ENCODE measurements around the gene SCP2. TPM values are rescaled to one million over a fixed set of nuclear protein-coding genes. Genes with fewer than 3 reads are reported as not detected.
"Not testable (repeated sequence)": the region's sequence is repeated elsewhere in the genome, so short reads cannot be mapped to it uniquely, and the experiment has no call there.

The SCP2 gene
- total RNA-seq, 1 donor from 2014 or later: 130 TPM

DNA sequence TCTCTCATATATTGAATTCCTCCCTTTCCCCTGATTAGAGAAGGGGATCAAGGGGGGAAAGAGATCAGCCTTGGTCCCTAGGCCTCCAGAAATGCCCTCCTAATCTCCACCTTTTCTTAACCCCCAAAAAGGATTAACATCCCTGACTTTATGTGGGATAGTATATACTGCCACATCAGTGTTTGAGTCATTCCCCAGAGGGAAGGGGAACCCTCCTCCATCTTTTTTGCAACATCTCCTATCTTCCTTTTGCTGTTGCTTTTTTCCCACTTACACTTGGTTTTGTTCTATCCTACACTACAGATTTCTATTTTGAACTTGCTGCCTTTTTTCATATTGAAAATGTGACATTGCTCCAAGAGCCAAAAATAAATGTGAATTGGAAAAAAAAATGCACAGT is 69.6 kb downstream of the SCP2 start:
- Histone ChIP-seq H3K36me3 (peaks cover 26% of the 10 kb centered on the region), H3K4me1 (no peaks in the 10 kb centered on the region), H3K27ac (replicated peaks) (no peak overlapping the region), H3K4me3 (no peak overlapping the region), H3K27me3 (ENCODE audit: low read depth) (no peaks in the 10 kb centered on the region), H3K9me3 (replicated peaks) (no peaks in the 10 kb centered on the region)
- intact Hi-C loops (cut with micrococcal nuclease): no loop called here
- no peak for TF ChIP-seq CTCF (IDR thresholded peaks at IDR 0.05; ENCODE audit: borderline replicate concordance)
- no peak for DNase-seq

DNA sequence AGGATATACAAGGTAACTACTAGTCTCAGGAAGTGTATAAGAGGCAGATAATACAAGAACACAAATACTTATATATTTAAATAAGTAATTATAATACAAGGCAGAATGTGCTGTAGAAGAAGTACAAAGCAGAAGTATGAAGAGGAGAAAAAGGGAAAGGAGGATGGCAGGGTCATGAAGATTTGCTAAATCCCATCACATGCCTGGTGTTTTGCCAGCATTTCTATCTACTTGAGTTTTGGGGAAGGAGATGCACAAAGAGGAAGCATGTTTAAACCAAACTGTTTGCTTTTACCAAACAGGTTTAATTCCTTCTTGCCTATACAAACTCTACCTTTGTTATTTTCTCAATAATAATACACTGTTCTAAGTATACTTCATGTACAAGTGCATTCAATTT is 74.1 kb downstream of the SCP2 start:
- DNase-seq: no peak
- Histone ChIP-seq H3K36me3 (peaks cover 21% of the 10 kb centered on the region), H3K4me1 (no peaks in the 10 kb centered on the region), H3K9me3 (replicated peaks) (no peaks in the 10 kb centered on the region), H3K4me3 (no peak overlapping the region), H3K27me3 (ENCODE audit: low read depth) (no peaks in the 10 kb centered on the region), H3K27ac (replicated peaks) (no peak overlapping the region)
- intact Hi-C loops (cut with micrococcal nuclease): no loop called here
- no peak for TF ChIP-seq CTCF (IDR thresholded peaks at IDR 0.05; ENCODE audit: borderline replicate concordance)

DNA sequence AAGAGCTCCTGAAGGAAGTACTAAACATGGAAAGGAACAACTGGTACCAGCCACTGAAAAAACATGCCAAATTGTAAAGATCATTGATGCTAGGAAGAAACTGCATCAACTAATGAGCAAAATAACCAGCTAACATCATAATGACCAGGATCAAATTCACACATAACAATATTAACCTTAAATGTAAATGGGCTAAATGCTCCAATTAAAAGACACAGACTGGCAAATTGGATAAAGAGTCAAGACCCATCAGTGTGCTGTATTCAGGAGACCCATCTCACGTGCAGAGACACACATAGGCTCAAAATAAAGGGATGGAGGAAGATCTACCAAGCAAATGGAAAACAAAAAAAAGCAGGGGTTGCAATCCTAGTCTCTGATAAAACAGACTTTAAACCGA is 79.5 kb downstream of the SCP2 start:
- H3K36me3 ChIP-seq: peaks cover 20% of the 10 kb centered on the region
- H3K4me1 ChIP-seq; intact Hi-C loops (cut with micrococcal nuclease); H3K9me3 ChIP-seq (replicated peaks); H3K4me3 ChIP-seq; H3K27me3 ChIP-seq (ENCODE audit: low read depth); DNase-seq; H3K27ac ChIP-seq (replicated peaks): not testable (repeated sequence)

DNA sequence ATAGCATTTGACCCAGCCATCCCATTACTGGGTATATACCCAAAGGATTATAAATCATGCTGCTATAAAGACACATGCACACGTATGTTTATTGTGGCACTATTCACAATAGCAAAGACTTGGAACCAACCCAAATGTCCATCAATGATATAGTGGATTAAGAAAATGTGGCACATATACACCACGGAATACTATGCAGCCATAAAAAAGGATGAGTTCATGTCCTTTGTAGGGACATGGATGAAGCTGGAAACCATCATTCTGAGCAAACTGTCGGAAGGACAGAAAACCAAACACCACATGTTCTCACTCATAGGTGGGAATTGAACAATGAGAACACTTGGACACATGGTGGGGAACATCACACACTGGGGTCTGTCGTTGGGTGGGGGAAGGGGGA is 83.2 kb downstream of the SCP2 start:
- H3K27ac ChIP-seq (replicated peaks); DNase-seq; H3K27me3 ChIP-seq (ENCODE audit: low read depth); intact Hi-C loops (cut with micrococcal nuclease); H3K9me3 ChIP-seq (replicated peaks); H3K4me3 ChIP-seq; H3K36me3 ChIP-seq: not testable (repeated sequence)
- H3K4me1 ChIP-seq: peaks cover 15% of the 10 kb centered on the region

DNA sequence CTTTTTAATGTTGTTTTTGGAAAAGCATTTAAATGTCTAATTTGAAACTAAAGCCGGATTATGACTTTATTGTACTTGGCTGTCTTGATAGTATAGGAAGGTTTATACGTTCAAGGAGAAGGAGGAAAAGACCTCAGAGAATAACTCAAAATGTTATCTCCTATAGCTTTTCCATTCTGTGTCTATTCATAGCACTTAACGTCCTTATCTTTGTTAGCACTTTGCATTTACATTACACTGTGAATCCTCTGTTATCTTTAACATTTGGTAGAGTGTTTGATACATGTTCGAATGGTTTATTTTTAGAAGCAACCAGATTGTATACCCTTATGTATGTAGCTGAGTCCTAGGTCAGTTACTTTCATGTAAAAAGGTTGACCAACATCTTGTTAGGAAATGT is 84.1 kb downstream of the SCP2 start:
- Histone ChIP-seq H3K4me3 (no peak overlapping the region), H3K27me3 (ENCODE audit: low read depth) (no peaks in the 10 kb centered on the region), H3K27ac (replicated peaks) (no peak overlapping the region), H3K4me1 (peaks cover 24% of the 10 kb centered on the region), H3K9me3 (replicated peaks) (no peaks in the 10 kb centered on the region), H3K36me3 (no peaks in the 10 kb centered on the region)
- no peak for TF ChIP-seq CTCF (IDR thresholded peaks at IDR 0.05; ENCODE audit: borderline replicate concordance)
- no peak for DNase-seq
- intact Hi-C loops (cut with micrococcal nuclease): no loop called here

DNA sequence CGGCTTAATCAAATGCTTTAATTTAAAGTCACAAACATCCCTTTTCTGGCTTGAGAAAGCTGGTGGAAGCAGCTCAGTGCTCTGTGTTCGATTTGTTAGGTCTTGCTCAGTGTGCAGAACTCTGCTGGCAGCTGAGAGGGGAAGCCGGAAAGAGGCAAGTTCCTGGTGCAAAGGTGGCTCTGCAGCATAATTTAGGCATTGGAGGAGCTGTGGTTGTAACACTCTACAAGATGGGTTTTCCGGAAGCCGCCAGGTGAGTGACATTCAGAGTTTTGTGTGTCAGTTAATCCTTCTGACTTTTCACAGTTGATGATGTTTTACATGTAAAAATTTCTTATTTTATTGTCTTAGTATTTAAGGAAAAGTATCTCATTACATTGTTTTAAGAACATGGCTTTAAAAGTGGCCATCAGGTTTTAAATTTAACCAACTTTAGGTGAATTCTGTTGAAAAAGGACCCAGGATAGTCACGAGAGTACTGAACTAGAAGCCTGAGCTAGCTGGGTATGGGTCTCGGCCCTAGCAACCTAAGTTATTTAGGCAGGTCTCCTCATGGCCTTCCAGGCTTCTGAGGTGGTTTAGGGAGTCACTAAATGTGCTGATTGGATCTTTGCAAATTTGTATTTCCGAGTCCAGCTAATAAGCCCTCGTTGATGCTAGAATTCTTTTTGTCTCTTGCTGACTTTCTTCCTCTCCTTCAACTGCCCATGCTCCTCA is 87.9 kb downstream of the SCP2 start:
- intact Hi-C loops (cut with micrococcal nuclease): no loop called here
- H3K4me3 ChIP-seq: peak overlapping the region; percentile 72
- peak; percentile 61 for DNase-seq
- H3K36me3 ChIP-seq: peaks cover 22% of the 10 kb centered on the region
- peaks cover 31% of the 10 kb centered on the region for H3K4me1 ChIP-seq
- no peaks in the 10 kb centered on the region for H3K27me3 ChIP-seq (ENCODE audit: low read depth)
- H3K9me3 ChIP-seq (replicated peaks): no peaks in the 10 kb centered on the region
- no peak for TF ChIP-seq CTCF (IDR thresholded peaks at IDR 0.05; ENCODE audit: borderline replicate concordance)
- peak overlapping the region; percentile 63 for H3K27ac ChIP-seq (replicated peaks)
